ENCODE data around the gene AACS.

AACS gene, protein sequence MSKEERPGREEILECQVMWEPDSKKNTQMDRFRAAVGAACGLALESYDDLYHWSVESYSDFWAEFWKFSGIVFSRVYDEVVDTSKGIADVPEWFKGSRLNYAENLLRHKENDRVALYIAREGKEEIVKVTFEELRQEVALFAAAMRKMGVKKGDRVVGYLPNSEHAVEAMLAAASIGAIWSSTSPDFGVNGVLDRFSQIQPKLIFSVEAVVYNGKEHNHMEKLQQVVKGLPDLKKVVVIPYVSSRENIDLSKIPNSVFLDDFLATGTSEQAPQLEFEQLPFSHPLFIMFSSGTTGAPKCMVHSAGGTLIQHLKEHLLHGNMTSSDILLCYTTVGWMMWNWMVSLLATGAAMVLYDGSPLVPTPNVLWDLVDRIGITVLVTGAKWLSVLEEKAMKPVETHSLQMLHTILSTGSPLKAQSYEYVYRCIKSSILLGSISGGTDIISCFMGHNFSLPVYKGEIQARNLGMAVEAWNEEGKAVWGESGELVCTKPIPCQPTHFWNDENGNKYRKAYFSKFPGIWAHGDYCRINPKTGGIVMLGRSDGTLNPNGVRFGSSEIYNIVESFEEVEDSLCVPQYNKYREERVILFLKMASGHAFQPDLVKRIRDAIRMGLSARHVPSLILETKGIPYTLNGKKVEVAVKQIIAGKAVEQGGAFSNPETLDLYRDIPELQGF

DNA sequence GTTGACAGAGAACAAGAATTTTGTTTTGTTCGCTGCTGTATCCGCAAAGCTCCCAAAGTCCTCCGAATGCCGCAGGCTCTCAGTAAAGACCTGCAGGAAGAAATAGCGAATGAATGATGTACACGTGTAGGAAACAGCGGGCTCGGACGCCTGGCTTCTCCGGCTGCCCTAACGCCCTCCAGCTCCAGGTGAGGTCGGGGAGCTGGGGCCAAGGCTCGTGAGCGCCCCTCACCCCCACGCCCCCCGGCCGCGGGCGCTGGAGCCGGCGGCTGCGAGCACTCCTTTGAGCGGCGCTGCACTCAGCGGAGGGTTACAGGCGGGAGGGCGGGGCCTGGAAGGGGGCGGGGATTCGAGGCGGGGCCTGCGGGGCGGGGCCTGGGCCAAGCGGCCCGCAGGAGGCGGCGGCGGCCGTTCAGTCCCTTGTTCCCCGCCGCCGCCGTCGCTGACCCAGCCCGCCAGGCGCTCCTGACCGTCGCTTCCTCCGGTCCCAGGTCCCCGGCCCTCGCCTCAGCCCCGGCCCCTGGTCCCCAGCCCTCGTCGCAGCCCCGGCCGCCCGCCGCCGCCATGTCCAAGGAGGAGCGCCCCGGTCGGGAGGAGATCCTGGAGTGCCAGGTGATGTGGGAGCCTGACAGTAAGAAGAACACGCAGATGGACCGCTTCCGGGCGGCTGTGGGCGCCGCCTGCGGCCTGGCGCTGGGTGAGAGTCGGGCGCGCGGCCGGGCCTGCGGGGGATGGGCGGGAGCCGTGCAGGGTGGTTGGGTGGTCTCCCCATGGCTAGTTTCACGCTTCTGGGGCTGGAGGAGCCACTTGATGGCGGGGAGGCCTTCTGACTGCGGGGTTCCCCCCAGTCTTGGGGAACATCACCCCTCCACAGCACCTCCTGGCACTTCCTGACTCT lies at the start of gene AACS:
TSS of gene AACS (plus strand) at position 415 of the 898 bp plus-strand sequence. CDS start at position 565, 150 bp downstream.
- H3K9me3 ChIP-seq (ENCODE audit: insufficient read depth, low read length) = peaks cover 4% of the 10 kb centered on the region; the same call in 1 of the 2 replicates
- H3K9ac ChIP-seq (ENCODE audit: insufficient read length, low read depth) = peak within 1 kb of the TSS; percentile 95
- TF ChIP-seq SUZ12 (IDR thresholded peaks at IDR 0.05; ENCODE audit: extremely low read depth, insufficient read depth, insufficient read length) (no peak), YY1 (IDR thresholded peaks at IDR 0.05; ENCODE audit: insufficient read depth, insufficient read length) (no peak), ZNF274 (IDR thresholded peaks at IDR 0.05; ENCODE audit: low read depth, low read length) (no peak)
- peak within 1 kb of the TSS; percentile 95 for H3K4me3 ChIP-seq (ENCODE audit: insufficient read length, low read depth)
- peak; percentile 65 for DNase-seq (ENCODE audit: low read depth, low spot score)
- H3K27me3 ChIP-seq (ENCODE audit: insufficient read depth, insufficient read length) = no peaks in the 10 kb centered on the region
- H3K4me1 ChIP-seq (ENCODE audit: insufficient read depth, insufficient read length) = peaks cover 18% of the 10 kb centered on the region
- H3K36me3 ChIP-seq (ENCODE audit: insufficient read depth, insufficient read length, low read length) = peaks cover 17% of the 10 kb centered on the region

DNA sequence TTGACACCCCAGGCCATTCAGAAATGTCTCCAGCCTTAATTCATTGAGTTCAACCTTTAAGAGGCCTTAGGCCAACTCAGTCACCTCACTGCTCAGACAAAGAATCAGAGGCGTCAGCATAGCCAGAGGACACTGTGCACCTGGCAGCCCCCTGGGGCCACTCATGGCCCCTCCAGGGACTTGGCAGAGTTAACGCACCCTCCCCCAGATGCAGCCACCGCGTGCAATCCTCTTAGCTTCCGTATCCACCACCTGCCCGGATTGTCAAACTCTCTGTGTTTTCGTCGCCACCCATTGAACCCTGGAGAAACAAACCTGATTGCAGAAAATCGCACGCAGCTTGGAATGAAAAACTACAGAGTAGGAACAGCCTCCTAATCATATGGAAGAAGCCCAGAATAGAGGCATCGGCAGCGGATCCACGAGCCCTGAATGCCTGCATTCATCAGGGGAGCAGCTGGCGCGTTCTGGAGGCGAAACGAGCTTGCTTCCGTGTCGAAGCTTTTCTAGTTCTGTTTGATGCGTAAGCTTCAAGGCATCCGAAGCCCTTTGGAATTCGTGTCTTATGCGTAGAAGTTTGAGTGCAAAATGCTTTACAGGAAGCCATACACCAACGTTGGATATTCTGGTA lies 49.4 kb upstream of the AACS start:
- Histone ChIP-seq H3K4me3 (ENCODE audit: insufficient read length, low read depth) (no peak overlapping the region), H3K9me3 (ENCODE audit: insufficient read depth, low read length) (no peaks in the 10 kb centered on the region), H3K36me3 (ENCODE audit: insufficient read depth, insufficient read length, low read length) (peaks cover 56% of the 10 kb centered on the region), H3K4me1 (ENCODE audit: insufficient read depth, insufficient read length) (peaks cover 8% of the 10 kb centered on the region), H3K27me3 (ENCODE audit: insufficient read depth, insufficient read length) (no peaks in the 10 kb centered on the region), H3K9ac (ENCODE audit: insufficient read length, low read depth) (no peak overlapping the region)
- TF ChIP-seq SUZ12 (IDR thresholded peaks at IDR 0.05; ENCODE audit: extremely low read depth, insufficient read depth, insufficient read length) (no peak), YY1 (IDR thresholded peaks at IDR 0.05; ENCODE audit: insufficient read depth, insufficient read length) (no peak)
- DNase-seq (ENCODE audit: low read depth, low spot score) = no peak

DNA sequence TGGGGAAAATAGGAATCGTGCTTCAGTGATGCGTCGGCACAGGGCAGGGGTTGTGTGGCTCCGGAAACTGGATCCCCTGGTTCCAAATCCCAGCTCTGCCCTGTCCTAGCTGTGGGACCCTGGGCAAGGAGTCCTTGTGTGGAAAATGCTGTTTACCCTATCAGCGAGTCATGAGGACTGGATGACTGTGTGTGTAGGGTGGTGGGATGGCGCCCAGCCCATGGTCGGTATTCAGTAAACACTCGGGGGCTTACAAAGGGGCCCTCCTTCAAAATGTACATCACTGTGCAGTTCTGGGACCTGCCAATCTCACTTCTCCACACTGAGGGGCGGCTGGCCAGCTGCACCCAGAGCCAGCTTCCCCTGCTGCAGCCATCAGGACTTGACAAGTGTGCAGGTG lies 47.4 kb upstream of the AACS start:
- no peak for TF ChIP-seq SUZ12 (IDR thresholded peaks at IDR 0.05; ENCODE audit: extremely low read depth, insufficient read depth, insufficient read length)
- no peak for TF ChIP-seq ZNF274 (IDR thresholded peaks at IDR 0.05; ENCODE audit: low read depth, low read length)
- TF ChIP-seq YY1 (IDR thresholded peaks at IDR 0.05; ENCODE audit: insufficient read depth, insufficient read length) = no peak
- Histone ChIP-seq H3K9me3 (ENCODE audit: insufficient read depth, low read length) (no peaks in the 10 kb centered on the region), H3K36me3 (ENCODE audit: insufficient read depth, insufficient read length, low read length) (peaks cover 49% of the 10 kb centered on the region), H3K27me3 (ENCODE audit: insufficient read depth, insufficient read length) (no peaks in the 10 kb centered on the region), H3K9ac (ENCODE audit: insufficient read length, low read depth) (no peak overlapping the region), H3K4me1 (ENCODE audit: insufficient read depth, insufficient read length) (peaks cover 8% of the 10 kb centered on the region), H3K4me3 (ENCODE audit: insufficient read length, low read depth) (no peak overlapping the region)
- DNase-seq (ENCODE audit: low read depth, low spot score) = no peak

DNA sequence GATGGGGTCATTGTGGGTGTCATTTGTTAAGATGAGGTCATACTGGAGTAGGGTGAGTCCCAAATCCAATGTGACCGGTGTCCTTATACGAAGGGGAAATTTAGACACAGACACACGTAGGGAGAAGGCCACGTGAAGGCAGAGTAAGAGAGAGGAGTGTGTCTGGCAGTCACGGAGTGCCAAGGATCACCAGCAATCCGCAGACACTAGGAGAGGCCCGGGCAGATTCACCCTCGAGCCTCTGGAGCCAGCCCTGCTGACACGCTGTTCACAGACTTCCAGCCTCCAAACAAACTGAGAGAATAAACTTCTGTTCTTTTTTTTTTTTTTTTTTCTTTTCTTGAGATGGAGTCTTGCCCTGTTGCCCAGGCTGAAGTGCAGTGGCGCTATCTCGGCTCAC lies 46.9 kb upstream of the AACS start:
- Histone ChIP-seq H3K9ac (ENCODE audit: insufficient read length, low read depth) (no peak overlapping the region), H3K27me3 (ENCODE audit: insufficient read depth, insufficient read length) (no peaks in the 10 kb centered on the region), H3K4me3 (ENCODE audit: insufficient read length, low read depth) (no peak overlapping the region), H3K9me3 (ENCODE audit: insufficient read depth, low read length) (no peaks in the 10 kb centered on the region), H3K4me1 (ENCODE audit: insufficient read depth, insufficient read length) (peaks cover 8% of the 10 kb centered on the region), H3K36me3 (ENCODE audit: insufficient read depth, insufficient read length, low read length) (peaks cover 44% of the 10 kb centered on the region)
- no peak for TF ChIP-seq ZNF274 (IDR thresholded peaks at IDR 0.05; ENCODE audit: low read depth, low read length)
- TF ChIP-seq SUZ12 (IDR thresholded peaks at IDR 0.05; ENCODE audit: extremely low read depth, insufficient read depth, insufficient read length) = no peak
- no peak for TF ChIP-seq YY1 (IDR thresholded peaks at IDR 0.05; ENCODE audit: insufficient read depth, insufficient read length)
- DNase-seq (ENCODE audit: low read depth, low spot score) = no peak

DNA sequence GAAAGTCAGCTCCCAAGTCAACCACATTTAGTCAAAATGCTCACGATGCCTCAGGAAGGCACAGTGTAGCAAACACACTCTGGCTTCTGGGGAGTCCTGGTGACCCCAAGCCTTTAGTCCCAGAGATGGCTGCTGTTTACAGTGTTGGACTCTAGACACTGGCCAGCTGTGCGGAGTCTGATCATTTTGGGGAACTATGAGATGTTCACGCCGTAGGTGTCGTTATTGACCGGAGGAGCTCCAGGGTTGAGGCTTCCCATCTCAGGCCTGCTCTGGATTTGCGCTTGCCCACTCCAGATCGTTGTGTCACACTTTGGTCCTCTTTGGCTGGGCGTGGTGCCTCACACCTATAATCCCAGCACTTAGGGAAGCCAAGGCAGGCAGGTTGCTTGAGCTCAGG lies 44.1 kb upstream of the AACS start:
- Histone ChIP-seq H3K36me3 (ENCODE audit: insufficient read depth, insufficient read length, low read length) (peaks cover 29% of the 10 kb centered on the region), H3K4me1 (ENCODE audit: insufficient read depth, insufficient read length) (no peaks in the 10 kb centered on the region), H3K9me3 (ENCODE audit: insufficient read depth, low read length) (no peaks in the 10 kb centered on the region), H3K27me3 (ENCODE audit: insufficient read depth, insufficient read length) (no peaks in the 10 kb centered on the region), H3K4me3 (ENCODE audit: insufficient read length, low read depth) (no peak overlapping the region), H3K9ac (ENCODE audit: insufficient read length, low read depth) (no peak overlapping the region)
- TF ChIP-seq ZNF274 (IDR thresholded peaks at IDR 0.05; ENCODE audit: low read depth, low read length) (no peak), SUZ12 (IDR thresholded peaks at IDR 0.05; ENCODE audit: extremely low read depth, insufficient read depth, insufficient read length) (no peak), YY1 (IDR thresholded peaks at IDR 0.05; ENCODE audit: insufficient read depth, insufficient read length) (no peak)
- no peak for DNase-seq (ENCODE audit: low read depth, low spot score)

DNA sequence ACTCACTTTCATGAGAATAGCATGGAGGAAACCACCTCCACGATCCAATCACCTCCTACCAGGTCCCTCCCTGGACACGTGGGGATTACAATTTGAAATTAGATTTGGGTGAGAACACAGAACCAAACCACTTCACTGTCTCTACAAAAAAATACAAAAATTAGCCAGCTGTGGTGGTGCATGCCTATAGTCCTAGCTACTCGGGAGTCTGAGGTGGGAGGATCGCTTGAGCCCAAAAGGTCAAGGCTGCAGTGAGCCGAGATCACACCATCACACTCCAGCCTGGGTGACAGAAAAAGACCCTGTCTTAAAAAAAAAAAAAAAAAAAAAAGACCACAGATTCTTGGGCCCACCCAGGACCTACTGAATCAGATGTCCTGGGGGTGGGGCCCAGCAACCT lies 43.5 kb upstream of the AACS start:
- H3K9me3 ChIP-seq (ENCODE audit: insufficient read depth, low read length) = no peaks in the 10 kb centered on the region

More for the DNA sequence above, 43.5 kb upstream of the AACS start:
- TF ChIP-seq YY1 (IDR thresholded peaks at IDR 0.05; ENCODE audit: insufficient read depth, insufficient read length) = no peak
- no peak for TF ChIP-seq SUZ12 (IDR thresholded peaks at IDR 0.05; ENCODE audit: extremely low read depth, insufficient read depth, insufficient read length)
- no peak for TF ChIP-seq ZNF274 (IDR thresholded peaks at IDR 0.05; ENCODE audit: low read depth, low read length)
- Histone ChIP-seq H3K36me3 (ENCODE audit: insufficient read depth, insufficient read length, low read length) (peaks cover 30% of the 10 kb centered on the region), H3K9ac (ENCODE audit: insufficient read length, low read depth) (no peak overlapping the region), H3K27me3 (ENCODE audit: insufficient read depth, insufficient read length) (no peaks in the 10 kb centered on the region), H3K4me1 (ENCODE audit: insufficient read depth, insufficient read length) (no peaks in the 10 kb centered on the region), H3K4me3 (ENCODE audit: insufficient read length, low read depth) (no peak overlapping the region)
- DNase-seq (ENCODE audit: low read depth, low spot score) = no peak

Data from NT2/D1 (cell line).